Esophagus mucosa (tissue), 1 donor: ENCODE results near the gene ZNF493. TPM values are rescaled to one million over a fixed set of nuclear protein-coding genes. Genes with fewer than 3 reads are reported as not detected.
A peak's percentile ranks its signal among the peaks of the same experiment; 100 is the strongest.

Experiments used
- ATAC-seq: fragments of 200-7000 bp; cut with Tn5 transposase; one replicate; pipeline ENCODE4 v1.9.1; 2020
- total RNA-seq: library from RNA; stranded (reverse); gene quantifications from one replicate; pipeline ENCODE4 v1.2.4, GENCODE V29; 2023
- donor health status: DM: yes; HTN: yes; CAD: no.

Gene ZNF493
- total RNA-seq: 5.5 TPM

GRCh38 chr19:21396893-21397572, at the start of gene ZNF493:
ZNF493 (plus strand) TSS chr19:21397133; CDS start chr19:21397238, 105 bp downstream.
- peak; percentile 100 for ATAC-seq

GRCh38 chr19:21352830-21353229, 44.1 kb upstream of the ZNF493 start:
- no peak for ATAC-seq

GRCh38 chr19:21358768-21359451, 38.0 kb upstream of the ZNF493 start, which contains the start of gene ZNF738:
ZNF738 (plus strand) TSS chr19:21359000; CDS start chr19:21359141, 141 bp downstream.
- ATAC-seq: peak; percentile 99

GRCh38 chr19:21362291-21362690, 34.6 kb upstream of the ZNF493 start:
- no peak for ATAC-seq

GRCh38 chr19:21383980-21384582, 12.9 kb upstream of the ZNF493 start:
- ATAC-seq: no peak

GRCh38 chr19:21396121-21396520, 812 bp upstream of the ZNF493 start:
- no peak for ATAC-seq

GRCh38 chr19:21398851-21399250, 1.9 kb downstream of the ZNF493 start:
- ATAC-seq: no peak

- ATAC-seq: no peak
Observed at GRCh38 chr19:21402303-21402985, 5.5 kb downstream of the ZNF493 start.

- ATAC-seq: no peak
Observed at GRCh38 chr19:21410166-21410565, 13.2 kb downstream of the ZNF493 start.

- no peak for ATAC-seq
Observed at GRCh38 chr19:21422244-21422643, 25.3 kb downstream of the ZNF493 start.

GRCh38 chr19:21423057-21424041, 26.4 kb downstream of the ZNF493 start:
- ATAC-seq: no peak

GRCh38 chr19:21430675-21431074, 33.7 kb downstream of the ZNF493 start:
- no peak for ATAC-seq

GRCh38 chr19:21432590-21432989, 35.7 kb downstream of the ZNF493 start:
- no peak for ATAC-seq

- ATAC-seq: no peak
Observed at GRCh38 chr19:21434516-21434915, 37.6 kb downstream of the ZNF493 start.

GRCh38 chr19:21434967-21435544, 38.1 kb downstream of the ZNF493 start:
- no peak for ATAC-seq

- peak; percentile 97 for ATAC-seq
Observed at GRCh38 chr19:21439201-21439751, 42.3 kb downstream of the ZNF493 start.

- no peak for ATAC-seq
Observed at GRCh38 chr19:21440321-21440720, 43.4 kb downstream of the ZNF493 start.

GRCh38 chr19:21451187-21451586, 54.3 kb downstream of the ZNF493 start:
- no peak for ATAC-seq

GRCh38 chr19:21454901-21455300, 58.0 kb downstream of the ZNF493 start:
- ATAC-seq: no peak

- no peak for ATAC-seq
Observed at GRCh38 chr19:21460686-21461085, 63.8 kb downstream of the ZNF493 start.

- ATAC-seq: no peak
Observed at GRCh38 chr19:21462540-21462939, 65.6 kb downstream of the ZNF493 start.
